ENCODE measurements around the gene PLB1.

The PLB1 gene

DNA sequence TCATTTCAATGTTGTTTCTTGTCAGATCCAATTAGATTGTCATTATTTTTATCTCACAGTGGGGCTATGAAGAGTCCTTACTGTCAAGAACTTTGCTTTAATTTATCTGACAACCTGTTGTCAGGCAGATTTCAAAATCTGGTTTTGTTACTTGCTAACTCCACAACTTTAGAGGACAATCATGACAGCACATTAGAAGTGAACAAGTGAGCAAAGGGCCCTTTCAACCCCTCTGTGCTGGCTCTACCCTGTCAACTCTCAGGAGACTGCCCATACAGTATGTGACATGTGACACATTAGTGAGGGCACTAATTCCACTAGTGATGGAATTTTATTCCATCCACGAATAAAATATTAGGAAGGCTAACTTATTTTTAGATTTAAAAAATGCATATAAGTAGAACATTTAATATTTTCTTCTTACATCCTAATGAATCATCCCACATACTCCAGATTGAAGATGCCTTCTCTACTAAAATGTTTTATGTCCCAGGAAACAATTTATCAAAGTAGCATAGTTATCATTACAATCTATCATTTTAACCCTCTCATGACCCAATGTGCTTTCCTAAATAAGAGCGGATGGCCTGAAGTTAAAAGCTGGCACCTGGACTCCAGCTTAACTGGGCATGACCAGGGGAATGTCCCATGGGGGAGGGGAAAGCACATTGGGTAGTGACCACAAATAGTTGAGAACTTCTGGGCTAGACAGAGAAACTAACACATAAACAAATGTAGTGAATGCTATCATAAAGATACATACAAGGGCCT lies 158.2 kb downstream of the PLB1 start:
- Mint-ChIP-seq H3K27me3 (no peaks in the 10 kb centered on the region), H3K9me3 (no peaks in the 10 kb centered on the region)

DNA sequence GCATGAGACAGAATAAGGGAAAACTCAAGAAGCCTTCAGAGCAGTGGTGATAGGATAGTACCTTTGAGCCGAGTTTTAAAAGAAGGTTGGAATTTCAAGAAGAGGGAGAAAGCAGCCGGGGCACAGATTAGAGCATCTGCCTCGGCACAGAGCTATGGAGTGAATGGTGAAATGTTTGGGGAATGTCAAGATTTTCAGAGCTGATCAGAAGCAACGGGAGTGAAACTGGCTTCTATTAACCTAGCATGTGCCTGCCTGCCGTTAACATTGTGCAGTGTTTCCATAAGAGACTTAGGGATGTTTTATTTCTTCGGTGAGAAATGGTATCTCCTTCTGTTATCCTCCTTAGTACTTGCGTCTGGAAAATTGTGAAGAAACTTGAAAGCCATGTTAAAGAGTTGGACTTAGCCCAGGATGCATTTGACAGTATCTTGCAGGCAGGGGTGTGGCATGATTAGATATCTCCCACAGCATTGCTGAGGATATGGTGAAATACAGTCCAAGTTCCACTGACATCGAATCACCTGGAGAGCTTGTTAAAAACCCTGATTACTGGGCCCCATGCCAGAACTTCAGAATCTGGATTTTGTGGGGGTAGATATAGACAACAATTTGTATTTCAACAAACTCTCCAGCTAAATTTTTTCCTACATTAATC lies 158.9 kb downstream of the PLB1 start:
- ATAC-seq (replicated peaks; ENCODE audit: extremely low read depth, poor library complexity, severe bottlenecking), result no peak

More for the DNA sequence above, 158.2 kb downstream of the PLB1 start:
- Mint-ChIP-seq H3K27ac (ENCODE audit: low read depth) (no peak overlapping the region), H3K4me1 (peaks cover 12% of the 10 kb centered on the region), H3K36me3 (ENCODE audit: insufficient read depth) (peaks cover 2% of the 10 kb centered on the region), H3K4me3 (no peak overlapping the region)
- DNase-seq (ENCODE audit: low spot score in 2 of 2), result no peak
- ATAC-seq (replicated peaks; ENCODE audit: extremely low read depth, poor library complexity, severe bottlenecking), result no peak

DNA sequence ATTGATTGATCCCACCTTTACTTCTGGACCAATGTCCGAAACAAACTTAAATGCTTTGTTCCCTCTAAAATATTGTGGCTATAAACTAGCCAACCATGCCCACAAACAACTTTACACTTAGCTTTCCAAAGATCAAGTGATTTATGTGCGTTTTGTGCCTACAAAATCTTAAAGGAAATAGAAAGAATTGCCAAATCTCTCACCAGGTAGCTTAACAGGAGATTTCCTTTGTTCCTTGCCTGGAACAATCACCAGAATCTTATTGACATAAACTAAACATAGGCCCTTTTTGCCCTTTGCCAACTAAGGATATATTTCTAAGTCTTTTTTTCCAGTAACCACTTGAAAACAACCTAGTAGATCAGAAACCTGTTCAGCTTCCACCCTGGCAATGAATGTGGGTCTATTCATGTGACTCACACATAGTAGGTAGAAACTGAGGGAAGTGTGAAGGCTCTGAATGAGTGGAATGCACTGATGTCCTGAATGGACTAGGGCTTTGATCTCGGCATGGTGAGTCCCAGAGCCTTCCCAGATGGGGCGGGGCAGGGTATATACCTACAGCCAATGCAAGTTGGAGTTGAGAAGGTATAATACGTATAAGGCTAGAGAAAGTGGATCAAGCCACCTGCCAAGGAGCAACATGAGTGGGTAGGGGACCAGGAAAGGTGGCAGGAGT lies 161.2 kb downstream of the PLB1 start:
- H3K36me3 Mint-ChIP-seq (ENCODE audit: insufficient read depth), result peaks cover 2% of the 10 kb centered on the region
- DNase-seq (ENCODE audit: low spot score in 2 of 2), result no peak
- H3K27me3 Mint-ChIP-seq, result no peaks in the 10 kb centered on the region
- no peak overlapping the region for H3K4me3 Mint-ChIP-seq
- ATAC-seq (replicated peaks; ENCODE audit: extremely low read depth, poor library complexity, severe bottlenecking), result no peak
- H3K9me3 Mint-ChIP-seq, result no peaks in the 10 kb centered on the region
- H3K4me1 Mint-ChIP-seq, result no peaks in the 10 kb centered on the region
- H3K27ac Mint-ChIP-seq (ENCODE audit: low read depth), result no peak overlapping the region

More for the DNA sequence above, 158.9 kb downstream of the PLB1 start:
- Mint-ChIP-seq H3K27ac (ENCODE audit: low read depth) (no peak overlapping the region), H3K9me3 (no peaks in the 10 kb centered on the region), H3K4me3 (no peak overlapping the region), H3K4me1 (peaks cover 6% of the 10 kb centered on the region), H3K27me3 (no peaks in the 10 kb centered on the region), H3K36me3 (ENCODE audit: insufficient read depth) (peaks cover 2% of the 10 kb centered on the region)
- no peak for DNase-seq (ENCODE audit: low spot score in 2 of 2)

DNA sequence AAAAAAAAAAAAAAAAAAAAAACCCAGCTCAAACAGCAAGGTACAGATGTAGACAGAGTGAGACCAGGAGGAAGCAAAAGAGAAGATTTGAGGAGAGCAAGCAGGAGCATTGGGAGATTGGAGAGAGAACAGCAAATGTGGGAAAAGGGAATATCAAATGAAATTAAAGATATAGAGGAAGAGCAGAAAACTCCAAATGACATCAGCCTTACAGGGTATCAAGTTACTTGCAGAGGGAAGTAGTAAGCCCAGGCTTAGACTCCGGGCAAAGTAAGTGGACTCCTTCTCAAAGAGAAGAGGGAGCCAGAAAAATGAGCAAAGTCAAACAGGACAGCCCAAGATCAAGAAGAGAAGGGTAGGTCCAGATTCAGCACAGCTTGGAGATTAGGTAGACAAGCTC lies 162.5 kb downstream of the PLB1 start:
- Mint-ChIP-seq H3K9me3 (no peaks in the 10 kb centered on the region), H3K36me3 (ENCODE audit: insufficient read depth) (no peaks in the 10 kb centered on the region), H3K4me1 (no peaks in the 10 kb centered on the region)

DNA sequence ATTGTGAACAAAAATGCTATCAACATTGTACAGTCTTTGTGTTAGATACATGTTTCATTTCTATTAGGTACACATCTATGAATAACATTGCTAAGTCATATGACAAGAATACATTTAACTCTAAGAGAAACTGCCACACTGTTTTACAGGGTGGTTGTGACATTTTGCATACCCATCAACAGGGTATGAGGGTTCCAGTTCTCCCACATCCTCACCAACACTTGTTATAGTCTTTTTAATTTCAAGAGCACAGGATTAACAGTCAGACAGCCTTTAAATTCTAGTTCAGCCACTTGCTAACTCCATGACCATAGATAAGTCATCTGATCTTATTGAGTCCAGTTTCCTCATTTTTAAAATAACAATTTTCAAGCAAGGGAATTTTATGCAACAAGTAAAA lies 163.3 kb downstream of the PLB1 start:
- Mint-ChIP-seq H3K27ac (ENCODE audit: low read depth) (no peak overlapping the region), H3K4me1 (no peaks in the 10 kb centered on the region), H3K4me3 (no peak overlapping the region), H3K36me3 (ENCODE audit: insufficient read depth) (no peaks in the 10 kb centered on the region), H3K9me3 (no peaks in the 10 kb centered on the region), H3K27me3 (no peaks in the 10 kb centered on the region)
- DNase-seq (ENCODE audit: low spot score in 2 of 2) (no peak), ATAC-seq (replicated peaks; ENCODE audit: extremely low read depth, poor library complexity, severe bottlenecking) (no peak)

More for the DNA sequence above, 162.5 kb downstream of the PLB1 start:
- DNase-seq (ENCODE audit: low spot score in 2 of 2) (no peak), ATAC-seq (replicated peaks; ENCODE audit: extremely low read depth, poor library complexity, severe bottlenecking) (no peak)
- no peak overlapping the region for H3K4me3 Mint-ChIP-seq
- H3K27ac Mint-ChIP-seq (ENCODE audit: low read depth), result no peak overlapping the region
- H3K27me3 Mint-ChIP-seq, result no peaks in the 10 kb centered on the region

DNA sequence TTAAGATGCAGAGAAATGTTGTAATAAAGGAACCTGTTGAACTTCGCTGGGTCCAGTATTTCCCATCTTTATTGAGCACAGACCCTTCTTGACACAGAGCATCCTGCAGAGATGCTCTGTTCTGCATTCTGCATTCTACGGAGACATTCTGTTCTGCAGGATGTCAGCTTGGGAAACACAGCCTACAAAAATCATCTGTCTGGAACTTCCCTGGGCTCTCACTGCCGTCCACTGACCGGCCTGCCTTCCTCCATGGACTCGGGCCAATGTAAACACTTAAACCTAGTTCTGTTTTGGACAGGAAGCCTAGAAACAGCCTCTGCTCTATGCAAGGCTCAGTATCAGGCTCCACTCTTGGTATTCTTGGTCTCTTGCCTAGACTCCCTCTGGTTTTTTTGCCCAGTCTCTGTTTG lies 165.7 kb downstream of the PLB1 start:
- Mint-ChIP-seq H3K4me1 (no peaks in the 10 kb centered on the region), H3K27ac (ENCODE audit: low read depth) (no peak overlapping the region), H3K27me3 (no peaks in the 10 kb centered on the region), H3K4me3 (no peak overlapping the region), H3K36me3 (ENCODE audit: insufficient read depth) (no peaks in the 10 kb centered on the region), H3K9me3 (no peaks in the 10 kb centered on the region)
- DNase-seq (ENCODE audit: low spot score in 2 of 2), result no peak
- no peak for ATAC-seq (replicated peaks; ENCODE audit: extremely low read depth, poor library complexity, severe bottlenecking)

DNA sequence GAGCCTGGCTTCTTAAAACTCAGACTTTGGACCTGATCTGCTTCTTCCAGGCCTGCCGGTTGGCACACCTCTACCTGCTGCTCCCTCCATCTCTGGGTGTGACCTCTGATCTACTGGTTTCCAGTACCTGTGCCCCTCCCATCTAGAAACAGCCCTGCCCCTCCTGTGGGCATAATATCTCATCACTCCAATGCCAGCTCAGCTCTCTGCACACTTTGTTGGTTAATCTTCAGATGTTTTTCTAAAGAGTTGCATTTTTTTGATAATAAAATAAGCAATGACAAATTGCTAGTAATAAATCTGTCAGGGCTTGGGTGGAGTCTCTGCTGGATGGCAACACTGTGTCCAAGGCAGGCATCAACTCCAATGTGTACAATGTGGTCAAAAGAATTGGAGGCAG lies 166.2 kb downstream of the PLB1 start:
- H3K36me3 Mint-ChIP-seq (ENCODE audit: insufficient read depth), result no peaks in the 10 kb centered on the region
- peaks cover 4% of the 10 kb centered on the region for H3K27me3 Mint-ChIP-seq
- no peaks in the 10 kb centered on the region for H3K4me1 Mint-ChIP-seq
- ATAC-seq (replicated peaks; ENCODE audit: extremely low read depth, poor library complexity, severe bottlenecking) (no peak), DNase-seq (ENCODE audit: low spot score in 2 of 2) (no peak)
- no peak overlapping the region for H3K27ac Mint-ChIP-seq (ENCODE audit: low read depth)
- no peaks in the 10 kb centered on the region for H3K9me3 Mint-ChIP-seq
- H3K4me3 Mint-ChIP-seq, result no peak overlapping the region

DNA sequence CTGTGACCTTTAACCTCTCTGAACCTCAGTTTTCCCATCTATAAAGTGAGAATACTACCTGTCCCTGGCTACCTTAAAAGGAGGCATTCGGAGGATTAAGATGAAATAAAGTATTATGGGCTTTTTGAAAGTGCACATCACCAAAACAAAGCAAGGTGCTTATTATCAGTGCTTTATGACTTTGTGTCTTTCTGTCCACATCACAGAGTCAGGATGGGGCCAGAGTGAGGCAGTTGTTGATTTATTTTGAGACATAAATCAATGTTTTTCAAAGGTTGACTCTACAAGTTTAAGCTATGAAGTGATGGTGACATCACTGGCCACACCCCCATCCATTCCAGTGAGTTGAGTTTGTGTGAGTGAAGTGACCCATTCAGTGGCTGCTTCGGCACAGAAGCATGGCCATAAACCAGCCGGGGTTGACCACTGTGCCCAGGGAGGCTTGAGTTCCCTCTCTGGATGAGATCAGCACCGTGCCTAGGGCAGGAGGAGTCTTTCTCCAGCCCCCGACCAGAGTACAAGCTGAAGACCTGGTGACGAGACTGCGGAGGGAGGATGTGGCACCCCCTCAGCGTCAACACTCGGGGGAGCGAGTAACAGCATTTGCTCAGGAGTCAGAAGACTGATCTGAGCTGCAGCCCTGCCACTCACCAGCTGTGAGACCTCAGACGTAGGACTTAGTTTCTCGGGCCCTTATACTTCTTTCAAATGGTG lies 166.8 kb downstream of the PLB1 start:
- ATAC-seq (replicated peaks; ENCODE audit: extremely low read depth, poor library complexity, severe bottlenecking) (no peak), DNase-seq (ENCODE audit: low spot score in 2 of 2) (no peak)
- Mint-ChIP-seq H3K27ac (ENCODE audit: low read depth) (no peak overlapping the region), H3K9me3 (no peaks in the 10 kb centered on the region), H3K36me3 (ENCODE audit: insufficient read depth) (no peaks in the 10 kb centered on the region), H3K4me1 (no peaks in the 10 kb centered on the region), H3K4me3 (no peak overlapping the region), H3K27me3 (peaks cover 9% of the 10 kb centered on the region)

DNA sequence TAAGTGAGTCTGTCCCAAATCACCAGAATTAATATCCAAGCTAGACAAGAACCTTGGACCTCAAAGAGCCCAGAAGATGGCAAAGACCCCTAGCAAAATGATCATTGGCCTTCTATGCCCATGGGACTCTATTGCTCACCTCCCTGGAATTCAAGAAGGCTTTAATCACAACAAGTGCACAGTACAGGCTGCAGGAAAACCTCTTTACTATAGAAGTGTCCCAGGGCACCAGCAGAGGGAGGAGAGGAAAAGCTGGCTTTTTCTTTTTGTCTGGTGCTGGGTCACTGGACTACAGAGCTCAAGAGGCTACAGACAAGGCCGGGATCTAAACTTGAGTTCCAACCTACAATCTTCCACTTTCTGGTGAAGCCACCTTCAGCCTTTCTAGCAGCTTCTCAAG lies 167.5 kb downstream of the PLB1 start:
- Mint-ChIP-seq H3K27me3 (peaks cover 9% of the 10 kb centered on the region), H3K36me3 (ENCODE audit: insufficient read depth) (no peaks in the 10 kb centered on the region), H3K9me3 (no peaks in the 10 kb centered on the region), H3K4me1 (no peaks in the 10 kb centered on the region), H3K27ac (ENCODE audit: low read depth) (no peak overlapping the region), H3K4me3 (no peak overlapping the region)
- DNase-seq (ENCODE audit: low spot score in 2 of 2), result no peak
- no peak for ATAC-seq (replicated peaks; ENCODE audit: extremely low read depth, poor library complexity, severe bottlenecking)

DNA sequence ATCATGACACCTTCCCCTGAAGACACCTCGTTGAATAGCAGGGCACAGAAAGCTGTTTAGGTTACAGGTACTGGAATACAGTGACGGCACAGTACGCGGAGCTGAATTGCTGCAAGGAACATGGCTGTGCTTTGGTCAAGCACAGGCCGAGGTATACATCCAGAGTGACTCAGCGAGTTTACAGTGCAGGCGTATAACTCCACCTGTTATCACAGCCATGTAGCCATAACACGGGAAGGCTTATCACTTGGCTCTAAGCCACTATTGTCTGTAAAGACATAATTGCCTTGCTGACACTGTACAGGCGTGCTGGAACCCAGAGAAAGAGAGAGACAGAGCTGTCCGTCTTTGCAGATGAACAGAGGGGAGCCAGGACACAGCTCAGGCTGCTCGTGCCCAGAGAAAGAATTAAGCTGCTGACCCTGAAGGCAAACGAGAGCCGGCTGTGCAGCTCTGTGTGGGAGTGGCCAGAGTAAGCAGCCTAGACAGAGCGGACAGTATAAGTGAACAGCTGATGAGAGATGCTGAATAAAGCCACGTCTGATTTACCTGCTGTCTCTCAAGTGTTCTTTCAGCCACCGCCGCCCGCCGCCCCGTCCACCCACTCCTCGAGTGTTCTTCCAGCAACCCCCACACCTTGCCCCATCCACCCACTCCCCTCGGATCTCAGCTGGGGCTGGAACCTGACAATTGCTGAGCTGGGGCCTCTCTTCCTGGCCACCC lies 168.4 kb downstream of the PLB1 start:
- Mint-ChIP-seq H3K27ac (ENCODE audit: low read depth) (no peak overlapping the region), H3K27me3 (peaks cover 9% of the 10 kb centered on the region), H3K4me3 (no peak overlapping the region), H3K9me3 (no peaks in the 10 kb centered on the region), H3K4me1 (no peaks in the 10 kb centered on the region), H3K36me3 (ENCODE audit: insufficient read depth) (no peaks in the 10 kb centered on the region)
- ATAC-seq (replicated peaks; ENCODE audit: extremely low read depth, poor library complexity, severe bottlenecking), result no peak
- no peak for DNase-seq (ENCODE audit: low spot score in 2 of 2)

DNA sequence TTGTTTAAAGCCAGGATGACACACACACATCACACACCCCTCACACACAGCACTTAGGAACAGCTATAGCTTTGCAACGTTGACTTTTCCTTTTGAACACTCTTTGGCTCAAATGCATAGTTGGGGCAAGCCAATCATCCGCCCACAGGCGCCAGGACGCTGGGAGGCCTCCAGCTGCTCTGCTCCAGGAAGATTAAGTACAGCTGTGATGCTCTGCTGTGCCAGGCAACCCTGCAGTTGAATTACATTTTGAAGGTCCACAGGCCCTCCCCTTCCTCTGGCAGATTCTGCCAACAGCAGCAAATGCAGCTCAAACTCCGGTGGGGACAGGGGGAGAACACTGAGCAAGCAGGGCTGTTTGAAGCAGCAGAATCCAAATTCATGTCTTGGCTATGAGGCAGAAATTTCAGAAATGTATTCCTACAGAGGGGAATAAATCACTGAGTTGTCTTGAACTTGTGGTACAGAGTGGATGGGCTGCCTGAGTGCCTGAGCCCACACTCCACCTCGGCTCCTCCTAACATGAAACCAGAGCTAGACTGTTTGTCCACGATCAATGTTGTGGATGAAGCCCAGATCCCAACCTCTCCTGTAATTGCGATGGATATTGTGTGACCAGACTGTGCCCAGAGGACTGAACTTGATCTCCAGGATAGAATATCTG lies 169.3 kb downstream of the PLB1 start:
- Mint-ChIP-seq H3K4me1 (no peaks in the 10 kb centered on the region), H3K27ac (ENCODE audit: low read depth) (no peak overlapping the region), H3K9me3 (no peaks in the 10 kb centered on the region), H3K4me3 (no peak overlapping the region), H3K36me3 (ENCODE audit: insufficient read depth) (no peaks in the 10 kb centered on the region), H3K27me3 (peaks cover 9% of the 10 kb centered on the region)
- no peak for DNase-seq (ENCODE audit: low spot score in 2 of 2)
- no peak for ATAC-seq (replicated peaks; ENCODE audit: extremely low read depth, poor library complexity, severe bottlenecking)
